ENCODE results near the gene NR1D1. TPM values are rescaled to one million over a fixed set of nuclear protein-coding genes. Genes with fewer than 3 reads are reported as not detected.

Gene NR1D1
- total RNA-seq, 1 experiment from 2014 or later = 8.8 TPM

DNA sequence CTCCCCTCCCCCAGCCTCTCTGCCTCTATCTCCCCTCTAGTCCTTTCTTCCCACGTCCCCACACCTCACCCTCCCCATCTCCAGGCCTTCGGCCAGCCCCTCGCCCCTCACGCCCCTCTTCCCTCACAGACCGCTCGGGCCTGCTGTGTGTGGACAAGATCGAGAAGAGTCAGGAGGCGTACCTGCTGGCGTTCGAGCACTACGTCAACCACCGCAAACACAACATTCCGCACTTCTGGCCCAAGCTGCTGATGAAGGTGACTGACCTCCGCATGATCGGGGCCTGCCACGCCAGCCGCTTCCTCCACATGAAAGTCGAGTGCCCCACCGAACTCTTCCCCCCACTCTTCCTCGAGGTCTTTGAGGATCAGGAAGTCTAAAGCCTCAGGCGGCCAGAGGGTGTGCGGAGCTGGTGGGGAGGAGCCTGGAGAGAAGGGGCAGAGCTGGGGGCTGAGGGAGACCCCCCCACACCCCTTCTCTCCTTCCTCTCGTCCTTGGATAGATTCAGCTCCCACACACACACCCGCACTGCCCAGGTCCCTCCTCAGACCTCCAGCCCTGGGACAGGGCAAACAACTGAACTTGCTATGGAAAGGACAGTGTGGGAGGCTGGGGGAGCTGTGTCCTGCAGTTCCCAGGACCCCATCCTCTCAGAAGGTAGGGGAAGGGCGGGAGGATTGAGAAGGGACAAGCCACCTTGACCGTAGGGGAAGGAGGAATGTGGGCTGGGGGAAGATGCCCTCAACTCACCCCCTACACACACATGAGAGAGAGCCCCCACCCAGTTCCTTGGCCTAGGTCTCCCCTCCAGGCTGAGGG lies 11.1 kb downstream of the NR1D1 start:
- no peak for ATAC-seq
- in situ Hi-C loops (cut with HindIII; ENCODE audit: low pct_unique_long_range_greater_than_20kb, low sequenced_read_pairs) = no loop called here
- BruUV-seq (replicated peaks) = no TSS peak
- no peak for TF ChIP-seq TCF7L2 (IDR thresholded peaks at IDR 0.05; ENCODE audit: low read depth, low read length)
- TF ChIP-seq CTCF (IDR thresholded peaks at IDR 0.05) = no peak
- TF ChIP-seq SIN3A (IDR thresholded peaks at IDR 0.05; ENCODE audit: borderline replicate concordance, insufficient read depth, low read depth, low read length) = no peak
- no peak for TF ChIP-seq POLR2AphosphoS5 (IDR thresholded peaks at IDR 0.05; ENCODE audit: low read depth, low read length)
- TF ChIP-seq, protein P1, sequence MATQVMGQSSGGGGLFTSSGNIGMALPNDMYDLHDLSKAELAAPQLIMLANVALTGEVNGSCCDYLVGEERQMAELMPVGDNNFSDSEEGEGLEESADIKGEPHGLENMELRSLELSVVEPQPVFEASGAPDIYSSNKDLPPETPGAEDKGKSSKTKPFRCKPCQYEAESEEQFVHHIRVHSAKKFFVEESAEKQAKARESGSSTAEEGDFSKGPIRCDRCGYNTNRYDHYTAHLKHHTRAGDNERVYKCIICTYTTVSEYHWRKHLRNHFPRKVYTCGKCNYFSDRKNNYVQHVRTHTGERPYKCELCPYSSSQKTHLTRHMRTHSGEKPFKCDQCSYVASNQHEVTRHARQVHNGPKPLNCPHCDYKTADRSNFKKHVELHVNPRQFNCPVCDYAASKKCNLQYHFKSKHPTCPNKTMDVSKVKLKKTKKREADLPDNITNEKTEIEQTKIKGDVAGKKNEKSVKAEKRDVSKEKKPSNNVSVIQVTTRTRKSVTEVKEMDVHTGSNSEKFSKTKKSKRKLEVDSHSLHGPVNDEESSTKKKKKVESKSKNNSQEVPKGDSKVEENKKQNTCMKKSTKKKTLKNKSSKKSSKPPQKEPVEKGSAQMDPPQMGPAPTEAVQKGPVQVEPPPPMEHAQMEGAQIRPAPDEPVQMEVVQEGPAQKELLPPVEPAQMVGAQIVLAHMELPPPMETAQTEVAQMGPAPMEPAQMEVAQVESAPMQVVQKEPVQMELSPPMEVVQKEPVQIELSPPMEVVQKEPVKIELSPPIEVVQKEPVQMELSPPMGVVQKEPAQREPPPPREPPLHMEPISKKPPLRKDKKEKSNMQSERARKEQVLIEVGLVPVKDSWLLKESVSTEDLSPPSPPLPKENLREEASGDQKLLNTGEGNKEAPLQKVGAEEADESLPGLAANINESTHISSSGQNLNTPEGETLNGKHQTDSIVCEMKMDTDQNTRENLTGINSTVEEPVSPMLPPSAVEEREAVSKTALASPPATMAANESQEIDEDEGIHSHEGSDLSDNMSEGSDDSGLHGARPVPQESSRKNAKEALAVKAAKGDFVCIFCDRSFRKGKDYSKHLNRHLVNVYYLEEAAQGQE (IDR thresholded peaks at IDR 0.05; ENCODE audit: insufficient read depth in 1 of 2, low read depth in 2 of 2, low read length in 1 of 2) = no peak
- POLR2A ChIA-PET = interaction anchor here (0.6 kb wide), 1 partner anchor 10 kb away, joined by 3 read pairs; no protein-coding TSS in a partner anchor
- no peaks in the 10 kb centered on the region for H3K9me3 ChIP-seq (ENCODE audit: control insufficient read depth, insufficient read depth, low read depth, low read length)
- no peak overlapping the region for H3K4me3 ChIP-seq (ENCODE audit: low read depth in 2 of 2, low read length in 2 of 2)
- no peak overlapping the region for H3K27ac ChIP-seq (ENCODE audit: low read length)
- H3K36me3 ChIP-seq (ENCODE audit: control insufficient read depth, insufficient read depth, low read length) = 0 out of 2 replicates have a peak, but pooled peaks cover 2% of the 10 kb centered on the region
- intact Hi-C loops (cut with micrococcal nuclease; ENCODE audit: unreplicated experiment) = no loop called here
- peaks cover 18% of the 10 kb centered on the region for H3K4me1 ChIP-seq (ENCODE audit: control insufficient read depth, insufficient read depth, low read length)
- no peaks in the 10 kb centered on the region for H3K27me3 ChIP-seq (ENCODE audit: control insufficient read depth, insufficient read depth, low read length)
- no peak for DNase-seq (ENCODE audit: low read depth, low spot score)
- CTCF ChIA-PET = interaction anchor here (0.6 to 1.1 kb wide), 3 partner anchors 11 to 53 kb away, joined by 3 to 6 read pairs (median 5); no protein-coding TSS in a partner anchor

DNA sequence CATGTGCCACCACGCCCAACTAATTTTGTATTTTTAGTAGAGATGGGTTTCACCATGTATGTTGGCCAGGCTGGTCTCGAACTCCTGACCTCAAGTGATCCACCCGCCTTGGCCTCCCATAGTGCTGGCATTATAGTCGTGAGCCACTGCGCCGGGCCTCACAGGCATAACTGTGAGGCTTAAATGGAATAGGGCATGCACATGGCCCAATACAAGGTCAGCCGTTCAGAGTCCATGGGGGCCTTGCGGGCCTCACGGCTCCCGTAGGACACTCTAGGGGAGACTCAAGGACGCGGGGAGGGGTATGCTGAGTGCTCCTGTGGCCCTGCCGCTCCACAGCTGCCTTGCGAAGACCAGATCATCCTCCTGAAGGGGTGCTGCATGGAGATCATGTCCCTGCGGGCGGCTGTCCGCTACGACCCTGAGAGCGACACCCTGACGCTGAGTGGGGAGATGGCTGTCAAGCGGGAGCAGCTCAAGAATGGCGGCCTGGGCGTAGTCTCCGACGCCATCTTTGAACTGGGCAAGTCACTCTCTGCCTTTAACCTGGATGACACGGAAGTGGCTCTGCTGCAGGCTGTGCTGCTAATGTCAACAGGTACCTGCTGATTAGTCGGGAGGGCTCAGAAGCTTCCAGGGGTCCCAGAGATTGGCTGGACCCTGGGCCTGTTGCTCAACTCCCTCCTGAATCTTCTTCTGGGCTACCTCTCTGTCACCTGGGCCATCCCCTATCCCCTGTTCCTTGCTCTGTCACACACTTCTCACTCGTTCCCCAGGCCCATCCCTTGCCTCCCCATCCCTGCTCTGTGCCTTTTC lies 12.3 kb downstream of the NR1D1 start:
- ATAC-seq (no peak), DNase-seq (ENCODE audit: low read depth, low spot score) (no peak)
- Histone ChIP-seq H3K27ac (ENCODE audit: low read length) (no peak overlapping the region), H3K27me3 (ENCODE audit: control insufficient read depth, insufficient read depth, low read length) (no peaks in the 10 kb centered on the region), H3K4me3 (ENCODE audit: low read depth in 2 of 2, low read length in 2 of 2) (no peak overlapping the region), H3K36me3 (ENCODE audit: control insufficient read depth, insufficient read depth, low read length) (0 out of 2 replicates have a peak, but pooled peaks cover 1% of the 10 kb centered on the region), H3K9me3 (ENCODE audit: control insufficient read depth, insufficient read depth, low read depth, low read length) (no peaks in the 10 kb centered on the region), H3K4me1 (ENCODE audit: control insufficient read depth, insufficient read depth, low read length) (peaks cover 18% of the 10 kb centered on the region)
- ChIA-PET CTCF (interaction anchor here (1.0 kb wide), 1 partner anchor 12 kb away, joined by 4 read pairs; no protein-coding TSS in a partner anchor), POLR2A (no interaction called here)
- BruUV-seq (replicated peaks) = no TSS peak
- no peak for TF ChIP-seq TCF7L2 (IDR thresholded peaks at IDR 0.05; ENCODE audit: low read depth, low read length)
- intact Hi-C loops (cut with micrococcal nuclease; ENCODE audit: unreplicated experiment) = no loop called here
- in situ Hi-C loops (cut with HindIII; ENCODE audit: low pct_unique_long_range_greater_than_20kb, low sequenced_read_pairs) = no loop called here
